ENCODE measurements around the gene PARP11.

Gene PARP11

DNA sequence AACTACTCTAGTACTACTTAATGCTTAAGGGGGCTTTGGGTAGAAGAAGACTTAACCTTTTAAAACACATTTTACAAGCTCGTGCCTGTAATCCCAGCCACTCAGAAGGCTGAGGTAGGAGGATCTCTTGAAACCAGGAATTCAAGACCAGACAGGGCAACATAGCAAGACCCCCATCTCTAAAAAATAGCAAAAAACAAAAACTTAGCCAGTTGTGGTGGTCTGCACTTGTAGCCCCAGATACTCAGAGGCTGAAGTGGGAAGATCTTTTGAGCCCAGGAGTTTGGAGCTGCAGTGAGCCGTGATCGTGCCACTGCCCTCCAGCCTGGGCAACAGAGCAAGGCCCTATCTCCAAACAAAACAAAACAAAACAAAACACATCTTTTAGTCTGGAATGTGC lies 39.7 kb upstream of the PARP11 start:
- no peak overlapping the region for H3K4me3 ChIP-seq (ENCODE audit: low read depth, low read length)
- no peak for TF ChIP-seq CTCF (IDR thresholded peaks at IDR 0.05; ENCODE audit: low read depth, low read length)

DNA sequence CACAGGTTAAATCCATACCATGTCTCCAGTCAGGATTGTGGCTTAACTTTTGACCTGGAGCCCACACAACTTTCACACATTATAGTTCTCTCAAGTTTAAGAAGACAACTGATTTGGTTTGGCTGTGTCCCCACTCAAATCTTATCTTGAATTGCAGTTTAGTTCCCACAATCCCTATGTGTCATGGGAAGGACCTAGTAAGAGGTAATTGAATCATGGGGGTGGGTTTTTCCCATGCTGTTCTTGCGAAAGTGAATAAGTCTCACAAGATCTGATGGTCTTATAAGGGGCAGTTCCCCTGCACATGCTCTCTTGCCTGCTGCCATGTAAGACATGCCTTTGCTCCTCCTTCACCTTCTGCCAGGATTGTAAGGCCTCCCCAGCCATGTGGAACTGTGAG lies 38.2 kb upstream of the PARP11 start:
- TF ChIP-seq CTCF (IDR thresholded peaks at IDR 0.05; ENCODE audit: low read depth, low read length), result no peak
- no peak overlapping the region for H3K4me3 ChIP-seq (ENCODE audit: low read depth, low read length)

GRCh38 chr12:3905664-3906063 lies 32.5 kb upstream of the PARP11 start:
- TF ChIP-seq CTCF (IDR thresholded peaks at IDR 0.05; ENCODE audit: low read depth, low read length), result no peak
- H3K4me3 ChIP-seq (ENCODE audit: low read depth, low read length), result no peak overlapping the region

- TF ChIP-seq CTCF (IDR thresholded peaks at IDR 0.05; ENCODE audit: low read depth, low read length), result no peak
- H3K4me3 ChIP-seq (ENCODE audit: low read depth, low read length), result no peak overlapping the region
Observed at GRCh38 chr12:3904999-3905398, 31.8 kb upstream of the PARP11 start.

- no peak for TF ChIP-seq CTCF (IDR thresholded peaks at IDR 0.05; ENCODE audit: low read depth, low read length)
- no peak overlapping the region for H3K4me3 ChIP-seq (ENCODE audit: low read depth, low read length)
Observed at GRCh38 chr12:3902921-3903320, 29.7 kb upstream of the PARP11 start.

- H3K4me3 ChIP-seq (ENCODE audit: low read depth, low read length), result no peak overlapping the region
- TF ChIP-seq CTCF (IDR thresholded peaks at IDR 0.05; ENCODE audit: low read depth, low read length), result no peak
Observed at GRCh38 chr12:3901116-3901515, 27.9 kb upstream of the PARP11 start.

GRCh38 chr12:3898756-3899155 lies 25.6 kb upstream of the PARP11 start:
- H3K4me3 ChIP-seq (ENCODE audit: low read depth, low read length), result no peak overlapping the region
- no peak for TF ChIP-seq CTCF (IDR thresholded peaks at IDR 0.05; ENCODE audit: low read depth, low read length)

Measured in WI38 (cell line).